NCI-H2029 treated with DMSO at 0.1 percent for 48 hours (cell line): Measurements from ENCODE around the gene PALM.
A peak's percentile ranks its signal among the peaks of the same experiment; 100 is the strongest.
"Not testable (repeated sequence)": the region's sequence is repeated elsewhere in the genome, so short reads cannot be mapped to it uniquely, and the experiment has no call there.

ENCODE experiments used
- DNase-seq: peaks from one replicate; lab custom pipeline; 2025; lab: John Stamatoyannopoulos, UW

The PALM gene

DNA sequence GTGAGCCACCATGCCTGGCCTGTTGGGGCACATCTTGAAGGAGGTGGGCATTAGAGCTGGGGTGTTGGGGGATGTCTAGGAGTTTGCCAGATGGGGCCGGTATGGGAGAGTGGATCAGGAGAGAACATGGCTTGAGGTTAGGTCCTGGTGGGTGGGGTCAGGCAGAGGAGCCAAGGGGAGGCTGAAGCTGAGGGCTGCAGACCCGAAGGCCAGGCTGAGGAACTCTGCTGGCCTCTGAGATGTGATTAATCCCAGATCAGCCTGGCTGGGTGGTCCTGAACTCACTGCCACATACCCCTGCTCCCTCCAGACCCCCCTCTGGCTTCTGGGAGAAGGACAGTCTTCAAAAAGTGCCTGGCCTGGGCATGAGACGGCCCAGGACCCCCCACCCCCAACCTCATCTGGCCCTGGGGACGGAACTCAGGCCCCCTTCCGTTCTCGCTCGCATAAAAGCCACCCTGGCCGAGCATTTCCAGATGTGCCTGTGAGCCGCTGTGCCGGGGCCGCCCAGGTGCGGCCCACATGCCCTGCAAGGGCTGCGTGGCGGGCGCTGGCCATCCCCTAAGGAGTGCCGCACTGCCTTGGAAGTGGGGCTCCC is 29.8 kb upstream of the PALM start:
- no peak for DNase-seq

GRCh38 chr19:679418-680286 is 29.1 kb upstream of the PALM start:
- DNase-seq, result no peak

- DNase-seq, result peak; percentile 89
Observed at GRCh38 chr19:680287-681028, 28.3 kb upstream of the PALM start.

- DNase-seq, result no peak
Observed at GRCh38 chr19:681029-682019, 27.4 kb upstream of the PALM start.

GRCh38 chr19:682678-683320 is 25.9 kb upstream of the PALM start:
- DNase-seq, result no peak

GRCh38 chr19:685454-685931 is 23.2 kb upstream of the PALM start:
- no peak for DNase-seq

DNA sequence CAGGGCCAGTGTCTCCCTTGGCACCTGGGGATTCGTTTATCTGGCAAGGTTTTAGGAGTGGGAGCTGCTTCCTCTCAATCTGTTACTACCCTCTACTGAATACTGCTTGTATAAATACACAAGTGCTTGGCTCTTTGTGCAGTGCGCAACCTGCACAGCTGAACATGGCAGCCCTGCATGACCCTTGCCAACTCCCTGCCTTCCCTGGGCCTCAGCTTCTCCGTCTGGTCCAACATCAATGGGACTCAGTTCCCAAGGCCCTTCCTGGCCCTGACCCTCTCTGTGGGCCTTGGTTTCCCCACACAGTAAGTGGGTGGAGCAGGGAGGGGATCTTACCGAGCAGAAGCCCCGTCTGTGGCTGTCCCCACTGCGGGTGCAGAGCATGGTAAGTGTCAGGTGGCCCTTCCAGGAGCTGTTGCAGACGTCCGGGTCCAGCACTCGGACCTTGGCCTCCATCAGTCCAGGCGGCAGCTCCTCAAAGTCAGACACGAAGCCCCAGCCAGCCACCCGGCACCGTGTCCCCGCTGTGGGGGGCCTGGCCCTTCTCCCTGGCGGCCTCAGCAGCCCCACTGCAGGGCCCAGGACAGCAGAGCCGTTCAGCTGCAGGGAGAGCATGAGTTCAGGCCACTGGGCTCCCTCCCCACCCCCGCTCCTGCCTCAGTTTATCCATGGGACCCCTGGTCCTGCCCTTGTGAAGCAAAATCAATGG is 22.0 kb upstream of the PALM start:
- no peak for DNase-seq

- no peak for DNase-seq
Observed at GRCh38 chr19:687569-688166, 21.1 kb upstream of the PALM start.

GRCh38 chr19:688214-688613 is 20.5 kb upstream of the PALM start:
- no peak for DNase-seq

GRCh38 chr19:688992-689391 is 19.7 kb upstream of the PALM start:
- DNase-seq, result no peak

GRCh38 chr19:690203-690602 is 18.5 kb upstream of the PALM start:
- no peak for DNase-seq

GRCh38 chr19:694481-695351 is 14.0 kb upstream of the PALM start:
- no peak for DNase-seq

- no peak for DNase-seq
Observed at GRCh38 chr19:695352-695949, 13.3 kb upstream of the PALM start, which contains the start of gene PRSS57. Gene PRSS57 (minus strand): TSS chr19:695452. CDS start chr19:695430, 22 bp downstream.

- DNase-seq, result not testable (repeated sequence)
Observed at GRCh38 chr19:698529-698928, 10.2 kb upstream of the PALM start.

GRCh38 chr19:699885-700284 is 8.8 kb upstream of the PALM start:
- DNase-seq, result not testable (repeated sequence)

- not testable (repeated sequence) for DNase-seq
Observed at GRCh38 chr19:702847-703246, 5.9 kb upstream of the PALM start.

DNA sequence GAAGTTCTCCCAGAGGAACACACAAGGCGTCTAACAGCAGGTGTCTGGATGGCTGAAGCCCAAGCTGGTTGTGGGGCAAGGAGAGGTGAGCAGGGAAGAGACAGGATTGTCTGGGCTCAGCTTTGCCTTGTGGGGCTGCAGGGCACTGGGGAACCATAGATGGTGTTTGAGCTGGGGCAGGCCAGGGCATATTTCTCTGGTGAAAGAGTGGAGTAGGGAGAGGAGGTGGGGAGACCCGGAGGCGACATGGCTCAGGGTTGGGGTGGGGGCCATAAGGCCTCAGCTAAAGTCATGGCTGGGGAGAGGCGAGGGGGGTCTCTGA is 5.4 kb upstream of the PALM start:
- DNase-seq, result no peak

GRCh38 chr19:703651-704446 is 4.9 kb upstream of the PALM start:
- DNase-seq, result no peak
